Keratinocyte (primary cell): ENCODE results near the gene CRYGB.

Experiments
- CTCF ChIP-seq, 3 experiments: IDR thresholded peaks in 1 of 3; conservative IDR thresholded peaks in 1 of 3; optimal IDR thresholded peaks in 1 of 3; 2 replicates in 2 of 3; 3 replicates in 1 of 3; pipeline versions ENCODE3 to v1.5.1; 2011; ENCODE audit warnings: low read length in 3 of 3, mild to moderate bottlenecking in 3 of 3, moderate library complexity in 2 of 3, control low read depth in 1 of 3, inconsistent platforms in 1 of 3; ENCODE audit not compliant: insufficient read depth in 2 of 3; ENCODE audit errors: extremely low read depth in 1 of 3
- EZH2 ChIP-seq: IDR thresholded peaks from one replicate; pipeline ENCODE4 v1.6.1; 2012; ENCODE audit warnings: inconsistent platforms, mild to moderate bottlenecking, low read length, moderate library complexity

GRCh38 chr2:208142925-208143799 lies 2.8 kb downstream of the CRYGB start:
- TF ChIP-seq CTCF (optimal IDR thresholded peaks at IDR 0.05 in 1 of 3, IDR thresholded peaks at IDR 0.05 in 1 of 3, conservative IDR thresholded peaks at IDR 0.05 in 1 of 3; ENCODE audit: extremely low read depth in 1 of 3, insufficient read depth in 2 of 3, low read length in 3 of 3): no peak
- no peak for TF ChIP-seq EZH2
